MCF 10A (cell line): ENCODE measurements around the gene LYL1. TPM values are rescaled to one million over a fixed set of nuclear protein-coding genes. Genes with fewer than 3 reads are reported as not detected.

Experiments
- BruUV-seq: library from RNA; stranded (reverse); fragments of 400-500 nt; replicated peaks from 2 replicates; lab custom pipeline; 2021; lab: Mats Ljungman, UMichigan
- CTCF ChIA-PET: fragments of 300-600 bp; sonication (Branson Sonifier 250); formaldehyde crosslinking; extraction: SDS; loops from one replicate; lab custom pipeline; 2021; ENCODE audit warnings: antibody characterized with exemption, inconsistent platforms; lab: Yijun Ruan, JAX
- POLR2A ChIA-PET: fragments of 300-600, 350-650 bp; sonication (Branson Sonifier 250); formaldehyde crosslinking; extraction: SDS; loops from one replicate; lab custom pipeline; 2020; ENCODE audit warnings: antibody characterized with exemption, inconsistent platforms; lab: Yijun Ruan, JAX
- DNase-seq: peaks from one replicate; pipeline ENCODE4 v3.0.0-alpha.2; 2018; ENCODE audit not compliant: unreplicated experiment
- H3K27ac Mint-ChIP-seq: one replicate; pipeline ENCODE4 v1.8.0; 2022; ENCODE audit warnings: mild to moderate bottlenecking, low read depth, mixed read lengths; ENCODE audit not compliant: unreplicated experiment
- H3K27me3 Mint-ChIP-seq: one replicate; pipeline ENCODE4 v1.8.0; 2022; ENCODE audit warnings: mixed read lengths; ENCODE audit not compliant: insufficient read depth, unreplicated experiment
- H3K36me3 Mint-ChIP-seq: one replicate; pipeline ENCODE4 v1.8.0; 2022; ENCODE audit warnings: mild to moderate bottlenecking, moderate library complexity, mixed read lengths; ENCODE audit not compliant: insufficient read depth, unreplicated experiment
- H3K4me1 Mint-ChIP-seq: one replicate; pipeline ENCODE4 v1.8.0; 2022; ENCODE audit warnings: mixed read lengths; ENCODE audit not compliant: insufficient read depth, unreplicated experiment
- H3K4me3 Mint-ChIP-seq: one replicate; pipeline ENCODE4 v1.8.0; 2022; ENCODE audit warnings: mild to moderate bottlenecking, moderate library complexity, mixed read lengths; ENCODE audit not compliant: unreplicated experiment
- H3K9me3 Mint-ChIP-seq: one replicate; pipeline ENCODE4 v1.8.0; 2022; ENCODE audit warnings: mixed read lengths; ENCODE audit not compliant: unreplicated experiment
- intact Hi-C: fragments of 100-400 bp; cut with micrococcal nuclease; formaldehyde crosslinking; loops from 2 replicates; pipeline ENCODE4 v1.14.1; 2022
- total RNA-seq: library from RNA; stranded (reverse); gene quantifications from 2 replicates; pipeline ENCODE4 v1.2.3, GENCODE V29; 2022
- TF ChIP-seq, protein P1 (sequence below): fragments of 200-600 bp; IDR thresholded peaks from one replicate; pipeline ENCODE4 v1.8.0; 2022; ENCODE audit warnings: antibody characterized with exemption, mild to moderate bottlenecking; ENCODE audit not compliant: unreplicated experiment

Gene LYL1
- total RNA-seq, 1 experiment from 2014 or later: not detected

GRCh38 chr19:13104360-13104847 is 1.7 kb upstream of the LYL1 start:
- Mint-ChIP-seq H3K9me3 (no peaks in the 10 kb centered on the region), H3K4me1 (no peaks in the 10 kb centered on the region), H3K27ac (no peak overlapping the region), H3K36me3 (peaks cover 20% of the 10 kb centered on the region), H3K27me3 (no peaks in the 10 kb centered on the region), H3K4me3 (no peak overlapping the region)
- intact Hi-C loops: no loop called here
- ChIA-PET POLR2A (interaction anchor here (1.6 kb wide), 1 partner anchor 11 kb away, joined by 4 read pairs; no protein-coding TSS in a partner anchor), CTCF (interaction anchor here (0.6 to 1.8 kb wide), 7 partner anchors 10 to 139 kb away, joined by 3 to 6 read pairs (median 3); no protein-coding TSS in a partner anchor)
- TF ChIP-seq, protein P1, sequence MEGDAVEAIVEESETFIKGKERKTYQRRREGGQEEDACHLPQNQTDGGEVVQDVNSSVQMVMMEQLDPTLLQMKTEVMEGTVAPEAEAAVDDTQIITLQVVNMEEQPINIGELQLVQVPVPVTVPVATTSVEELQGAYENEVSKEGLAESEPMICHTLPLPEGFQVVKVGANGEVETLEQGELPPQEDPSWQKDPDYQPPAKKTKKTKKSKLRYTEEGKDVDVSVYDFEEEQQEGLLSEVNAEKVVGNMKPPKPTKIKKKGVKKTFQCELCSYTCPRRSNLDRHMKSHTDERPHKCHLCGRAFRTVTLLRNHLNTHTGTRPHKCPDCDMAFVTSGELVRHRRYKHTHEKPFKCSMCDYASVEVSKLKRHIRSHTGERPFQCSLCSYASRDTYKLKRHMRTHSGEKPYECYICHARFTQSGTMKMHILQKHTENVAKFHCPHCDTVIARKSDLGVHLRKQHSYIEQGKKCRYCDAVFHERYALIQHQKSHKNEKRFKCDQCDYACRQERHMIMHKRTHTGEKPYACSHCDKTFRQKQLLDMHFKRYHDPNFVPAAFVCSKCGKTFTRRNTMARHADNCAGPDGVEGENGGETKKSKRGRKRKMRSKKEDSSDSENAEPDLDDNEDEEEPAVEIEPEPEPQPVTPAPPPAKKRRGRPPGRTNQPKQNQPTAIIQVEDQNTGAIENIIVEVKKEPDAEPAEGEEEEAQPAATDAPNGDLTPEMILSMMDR: no peak
- BruUV-seq: no TSS peak
- DNase-seq: no peak

- no peaks in the 10 kb centered on the region for H3K9me3 Mint-ChIP-seq
- TF ChIP-seq, protein P1: no peak
- POLR2A ChIA-PET: interaction anchor here (1.6 kb wide), 1 partner anchor 12 kb away, joined by 4 read pairs; no protein-coding TSS in a partner anchor
- CTCF ChIA-PET: interaction anchor here (0.6 to 1.8 kb wide), 5 partner anchors 10 to 138 kb away, joined by 3 to 6 read pairs (median 5); no protein-coding TSS in a partner anchor
- H3K27me3 Mint-ChIP-seq: no peaks in the 10 kb centered on the region
- no peaks in the 10 kb centered on the region for H3K4me1 Mint-ChIP-seq
- H3K4me3 Mint-ChIP-seq: no peak overlapping the region
- intact Hi-C loops: no loop called here
- DNase-seq: no peak
- no peak overlapping the region for H3K27ac Mint-ChIP-seq
- H3K36me3 Mint-ChIP-seq: peaks cover 20% of the 10 kb centered on the region
- BruUV-seq: no TSS peak
Observed at GRCh38 chr19:13103581-13104359, 1.1 kb upstream of the LYL1 start.

- Mint-ChIP-seq H3K27me3 (no peaks in the 10 kb centered on the region), H3K27ac (no peak overlapping the region), H3K9me3 (no peaks in the 10 kb centered on the region), H3K4me3 (no peak overlapping the region), H3K36me3 (peaks cover 15% of the 10 kb centered on the region), H3K4me1 (no peaks in the 10 kb centered on the region)
- POLR2A ChIA-PET: no interaction called here
- no TSS peak for BruUV-seq
- no peak for DNase-seq
- intact Hi-C loops: no loop called here
- CTCF ChIA-PET: no interaction called here
- TF ChIP-seq, protein P1: no peak
Observed at GRCh38 chr19:13102416-13102665, 317 bp downstream of the LYL1 start.

- BruUV-seq: no TSS peak
- no peak for DNase-seq
- Mint-ChIP-seq H3K27me3 (no peaks in the 10 kb centered on the region), H3K4me1 (no peaks in the 10 kb centered on the region), H3K9me3 (no peaks in the 10 kb centered on the region), H3K36me3 (peaks cover 10% of the 10 kb centered on the region), H3K4me3 (no peak overlapping the region), H3K27ac (no peak overlapping the region)
- TF ChIP-seq, protein P1: peak; percentile 1
- ChIA-PET CTCF (interaction anchor here (0.8 to 1.1 kb wide), 2 partner anchors 14 to 136 kb away, joined by 3 to 5 read pairs; no protein-coding TSS in a partner anchor), POLR2A (interaction anchor here (0.6 to 0.7 kb wide), 2 partner anchors 18 to 141 kb away, joined by 3 read pairs; no protein-coding TSS in a partner anchor)
- intact Hi-C loops: no loop called here
Observed at GRCh38 chr19:13101590-13102415, 855 bp downstream of the LYL1 start.
